Nephron progenitor cell (in vitro differentiated cells): ENCODE results near the gene C22orf39.

Source experiments
- DNase-seq: peaks from one replicate; pipeline ENCODE4 v3.0.0; 2021
- H3K27ac Mint-ChIP-seq: 2 replicates; pipeline ENCODE4 v1.8.0; 2021; ENCODE audit warnings: mild to moderate bottlenecking, moderate library complexity, mixed read lengths
- H3K27me3 Mint-ChIP-seq: 2 replicates; pipeline ENCODE4 v1.8.0; 2021; ENCODE audit warnings: mild to moderate bottlenecking, low read depth, mixed read lengths; ENCODE audit not compliant: poor library complexity
- H3K36me3 Mint-ChIP-seq: 2 replicates; pipeline ENCODE4 v1.8.0; 2021; ENCODE audit warnings: low read depth, mixed read lengths
- H3K4me1 Mint-ChIP-seq: 2 replicates; pipeline ENCODE4 v1.8.0; 2021; ENCODE audit warnings: mixed read lengths
- H3K4me3 Mint-ChIP-seq: 2 replicates; pipeline ENCODE4 v1.8.0; 2021; ENCODE audit warnings: mild to moderate bottlenecking, moderate library complexity, mixed read lengths
- H3K9me3 Mint-ChIP-seq: 2 replicates; pipeline ENCODE4 v1.8.0; 2021; ENCODE audit warnings: mild to moderate bottlenecking, moderate library complexity, mixed read lengths
- TF ChIP-seq, protein P1 (sequence below): fragments of 200-600 bp; sonication (generic); IDR thresholded peaks from 2 replicates; pipeline ENCODE4 v1.5.0; 2021; ENCODE audit warnings: antibody characterized with exemption

The C22orf39 gene

DNA sequence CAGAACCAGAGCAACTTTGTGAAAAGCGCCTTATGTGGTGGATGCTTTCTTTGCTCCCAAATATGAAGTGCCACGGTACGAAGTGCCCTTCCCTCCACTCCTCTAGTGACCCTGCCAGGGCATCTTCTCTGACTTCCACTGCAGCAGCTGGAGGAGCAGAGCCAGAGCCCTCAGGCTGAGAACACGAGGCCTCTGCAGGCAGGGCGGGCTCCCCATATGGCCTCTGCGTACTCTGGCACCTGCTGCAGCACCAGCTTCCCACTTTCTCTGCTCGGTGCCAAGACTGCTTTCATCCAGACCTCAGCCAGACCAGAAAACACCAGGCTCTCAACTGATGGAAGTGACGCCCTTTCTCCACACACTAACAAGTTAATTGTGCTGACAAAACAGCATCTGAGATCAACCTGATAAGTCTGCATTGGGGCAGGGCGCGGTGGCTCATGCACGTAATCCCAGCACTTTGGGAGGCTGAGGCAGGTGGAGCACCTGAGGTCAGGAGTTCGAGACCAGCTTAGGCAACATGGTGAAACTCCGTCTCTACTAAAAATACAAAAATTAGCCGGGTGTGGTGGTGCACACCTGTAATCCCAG lies 18.7 kb upstream of the C22orf39 start:
- H3K4me1 Mint-ChIP-seq = no peaks in the 10 kb centered on the region
- H3K4me3 Mint-ChIP-seq = no peak overlapping the region
- no peak for DNase-seq
- TF ChIP-seq, protein P1, sequence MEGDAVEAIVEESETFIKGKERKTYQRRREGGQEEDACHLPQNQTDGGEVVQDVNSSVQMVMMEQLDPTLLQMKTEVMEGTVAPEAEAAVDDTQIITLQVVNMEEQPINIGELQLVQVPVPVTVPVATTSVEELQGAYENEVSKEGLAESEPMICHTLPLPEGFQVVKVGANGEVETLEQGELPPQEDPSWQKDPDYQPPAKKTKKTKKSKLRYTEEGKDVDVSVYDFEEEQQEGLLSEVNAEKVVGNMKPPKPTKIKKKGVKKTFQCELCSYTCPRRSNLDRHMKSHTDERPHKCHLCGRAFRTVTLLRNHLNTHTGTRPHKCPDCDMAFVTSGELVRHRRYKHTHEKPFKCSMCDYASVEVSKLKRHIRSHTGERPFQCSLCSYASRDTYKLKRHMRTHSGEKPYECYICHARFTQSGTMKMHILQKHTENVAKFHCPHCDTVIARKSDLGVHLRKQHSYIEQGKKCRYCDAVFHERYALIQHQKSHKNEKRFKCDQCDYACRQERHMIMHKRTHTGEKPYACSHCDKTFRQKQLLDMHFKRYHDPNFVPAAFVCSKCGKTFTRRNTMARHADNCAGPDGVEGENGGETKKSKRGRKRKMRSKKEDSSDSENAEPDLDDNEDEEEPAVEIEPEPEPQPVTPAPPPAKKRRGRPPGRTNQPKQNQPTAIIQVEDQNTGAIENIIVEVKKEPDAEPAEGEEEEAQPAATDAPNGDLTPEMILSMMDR = no peak
- peaks cover 41% of the 10 kb centered on the region for H3K36me3 Mint-ChIP-seq
- no peak overlapping the region for H3K27ac Mint-ChIP-seq
- H3K9me3 Mint-ChIP-seq = no peaks in the 10 kb centered on the region
- H3K27me3 Mint-ChIP-seq = no peaks in the 10 kb centered on the region

DNA sequence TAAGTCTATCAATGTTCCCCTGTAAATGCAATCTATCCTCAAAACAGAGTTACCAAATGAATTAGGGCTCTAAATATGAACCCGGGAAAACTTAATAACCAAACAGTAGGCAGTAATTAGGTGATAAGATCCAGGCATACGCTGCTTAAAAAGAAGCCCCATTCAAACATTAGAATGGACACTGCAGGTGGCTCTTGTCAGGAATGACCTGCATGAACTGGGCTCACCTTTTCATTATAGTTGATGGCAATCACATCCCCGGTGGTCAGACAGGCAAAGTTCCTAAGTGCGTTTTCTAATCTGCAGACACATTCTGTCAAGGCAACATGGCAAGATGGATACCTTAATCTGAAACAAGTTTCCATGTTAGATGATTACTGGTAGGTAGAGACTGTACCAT lies 17.5 kb upstream of the C22orf39 start:
- Mint-ChIP-seq H3K4me1 (no peaks in the 10 kb centered on the region), H3K4me3 (no peak overlapping the region), H3K27ac (no peak overlapping the region), H3K9me3 (no peaks in the 10 kb centered on the region), H3K27me3 (no peaks in the 10 kb centered on the region), H3K36me3 (peaks cover 44% of the 10 kb centered on the region)
- TF ChIP-seq, protein P1 = no peak
- no peak for DNase-seq

DNA sequence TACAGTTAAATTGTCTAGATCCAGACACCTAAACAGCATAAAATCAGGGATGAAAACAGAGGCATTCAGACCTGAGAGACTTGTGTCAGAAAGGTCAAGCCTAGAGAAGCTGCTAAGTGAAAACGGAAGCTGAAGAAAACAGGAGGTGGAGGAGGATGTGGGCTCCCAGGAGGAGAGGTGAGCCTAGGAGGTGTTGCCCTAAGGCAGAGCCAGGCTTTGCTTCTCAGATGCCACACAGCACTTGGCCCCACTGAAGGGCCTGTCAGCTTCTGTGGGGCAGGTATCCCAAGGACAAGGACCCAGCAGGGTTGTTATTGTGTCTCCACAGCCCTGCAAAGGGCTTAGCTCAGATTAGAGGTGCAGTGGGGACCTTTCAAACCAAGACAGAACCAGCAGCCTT lies 17.0 kb upstream of the C22orf39 start:
- no peak overlapping the region for H3K27ac Mint-ChIP-seq
- no peak overlapping the region for H3K4me3 Mint-ChIP-seq
- H3K4me1 Mint-ChIP-seq = no peaks in the 10 kb centered on the region

DNA sequence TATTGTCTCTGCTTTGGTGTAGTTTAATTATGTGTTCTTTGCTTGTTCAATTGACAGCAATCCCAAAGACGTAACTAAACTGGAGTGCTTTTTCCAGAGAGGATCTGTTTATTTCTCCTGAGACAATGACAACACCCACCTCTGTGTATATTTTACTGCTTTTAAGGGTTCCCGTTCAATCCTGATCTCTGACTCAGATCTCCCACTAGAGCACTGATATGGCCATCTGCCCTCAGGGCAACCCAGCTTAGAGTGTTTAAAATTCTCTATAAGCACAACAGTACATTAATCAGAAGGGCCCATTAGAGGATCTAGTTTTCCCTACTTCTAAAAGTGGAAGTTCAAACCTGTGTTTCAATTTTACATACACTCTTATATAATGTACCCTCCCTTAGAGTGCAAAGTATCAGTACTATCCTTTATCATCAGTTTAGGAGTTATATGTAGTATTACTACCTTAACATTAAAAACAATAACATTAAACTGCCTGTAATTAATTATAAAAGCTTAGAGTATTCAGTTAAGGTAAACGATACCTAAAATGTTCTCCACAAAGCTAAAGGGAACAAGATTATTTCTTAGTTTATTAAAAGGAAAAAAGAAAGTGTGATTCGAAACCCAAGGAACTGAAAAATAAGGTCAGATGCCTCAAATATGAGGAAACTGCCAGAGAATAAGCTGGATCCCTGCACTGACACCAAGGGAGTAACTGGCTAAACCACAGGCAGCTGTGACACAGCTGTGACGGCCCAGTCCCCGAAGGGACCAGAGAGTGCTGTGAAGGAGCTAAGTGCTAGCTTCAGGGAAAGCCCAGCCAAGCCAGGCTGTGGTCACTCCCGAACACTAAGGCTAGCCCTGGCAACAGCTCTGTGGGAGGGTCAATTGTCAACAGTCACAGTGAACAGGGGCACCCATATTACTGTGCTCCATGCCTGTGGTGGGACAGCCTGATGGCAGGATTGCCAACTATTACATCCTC lies 16.3 kb upstream of the C22orf39 start:
- TF ChIP-seq, protein P1 = no peak
- no peaks in the 10 kb centered on the region for H3K4me1 Mint-ChIP-seq
- H3K36me3 Mint-ChIP-seq = peaks cover 38% of the 10 kb centered on the region
- DNase-seq = no peak
- H3K27me3 Mint-ChIP-seq = no peaks in the 10 kb centered on the region
- no peaks in the 10 kb centered on the region for H3K9me3 Mint-ChIP-seq
- H3K27ac Mint-ChIP-seq = peak overlapping the region; percentile 12
- no peak overlapping the region for H3K4me3 Mint-ChIP-seq

More for the DNA sequence above, 17.0 kb upstream of the C22orf39 start:
- H3K9me3 Mint-ChIP-seq = no peaks in the 10 kb centered on the region
- H3K36me3 Mint-ChIP-seq = peaks cover 42% of the 10 kb centered on the region
- TF ChIP-seq, protein P1 = no peak
- no peak for DNase-seq
- H3K27me3 Mint-ChIP-seq = no peaks in the 10 kb centered on the region

DNA sequence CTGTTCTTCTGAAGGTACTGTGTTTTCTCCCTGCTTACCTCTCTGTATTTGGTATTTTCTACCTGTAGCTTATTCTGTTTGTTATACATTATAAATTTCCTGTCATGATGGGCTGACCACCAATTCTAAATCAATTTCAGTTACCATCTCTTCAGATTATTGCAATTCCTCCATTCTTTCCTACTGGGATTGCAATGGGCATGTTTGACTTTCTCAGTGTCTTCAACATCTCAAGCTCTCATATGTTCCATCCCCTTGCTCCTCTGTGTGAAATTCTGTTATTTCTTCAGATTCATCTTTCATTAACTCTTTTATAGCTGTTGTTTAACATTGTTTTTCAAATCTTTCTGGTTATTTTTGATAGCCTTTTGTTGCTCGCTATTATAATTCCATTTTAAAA lies 15.5 kb upstream of the C22orf39 start:
- no peak for DNase-seq
- no peaks in the 10 kb centered on the region for H3K27me3 Mint-ChIP-seq
- no peaks in the 10 kb centered on the region for H3K9me3 Mint-ChIP-seq
- H3K27ac Mint-ChIP-seq = no peak overlapping the region
- no peak overlapping the region for H3K4me3 Mint-ChIP-seq
- H3K36me3 Mint-ChIP-seq = peaks cover 38% of the 10 kb centered on the region
- TF ChIP-seq, protein P1 = no peak
- H3K4me1 Mint-ChIP-seq = no peaks in the 10 kb centered on the region
